CD4-positive, alpha-beta memory T cell (primary cell): Measurements from ENCODE around the gene PRKG1. TPM values are rescaled to one million over a fixed set of nuclear protein-coding genes. Genes with fewer than 3 reads are reported as not detected.

Experiments used
- CTCF ChIA-PET: fragments of 350-600 bp; sonication (Branson Sonifier 250); formaldehyde crosslinking; loops from one replicate; lab custom pipeline; 2021; ENCODE audit warnings: inconsistent platforms; ENCODE audit not compliant: partially characterized antibody; lab: Charles Lee
- POLR2A ChIA-PET: fragments of 350-600 bp; sonication (Branson Sonifier 250); formaldehyde crosslinking; loops from one replicate; lab custom pipeline; 2021; ENCODE audit not compliant: partially characterized antibody; lab: Charles Lee
- DNase-seq, 5 donors: peaks; one replicate each; pipeline versions ENCODE4 v3.0.0 to v3.0.0-alpha.2; 2020 to 2022; ENCODE audit warnings: mixed read lengths in 1 of 5
- H3K27ac ChIP-seq: one replicate; pipeline ENCODE4 v1.7.0; 2013; ENCODE audit warnings: low read depth, low read length
- H3K27me3 ChIP-seq: 2 replicates; pipeline ENCODE4 v1.7.0; 2013; ENCODE audit warnings: mild to moderate bottlenecking, low read length, moderate library complexity; ENCODE audit not compliant: insufficient read depth
- H3K36me3 ChIP-seq: 2 replicates; pipeline ENCODE4 v1.7.0; 2013; ENCODE audit warnings: mild to moderate bottlenecking, low read length, moderate library complexity; ENCODE audit not compliant: insufficient read depth
- H3K4me1 ChIP-seq: 2 replicates; pipeline ENCODE4 v1.7.0; 2013; ENCODE audit warnings: mild to moderate bottlenecking, low read length, moderate library complexity; ENCODE audit not compliant: insufficient read depth
- H3K4me3 ChIP-seq, 2 donors: one replicate each; pipeline ENCODE4 v1.7.0; 2013; ENCODE audit warnings: low read length in 2 of 2, mild to moderate bottlenecking in 1 of 2
- H3K9me3 ChIP-seq, 2 donors: one replicate each; pipeline ENCODE4 v1.7.0; 2013; ENCODE audit warnings: low read length in 2 of 2, control low read depth in 1 of 2; ENCODE audit not compliant: control insufficient read depth in 1 of 2
- H3K27ac Mint-ChIP-seq, 7 donors: one replicate each; pipeline ENCODE4 v1.8.0; 2020 to 2021; ENCODE audit warnings: mixed read lengths in 7 of 7, mild to moderate bottlenecking in 6 of 7, inconsistent platforms in 3 of 7, moderate library complexity in 3 of 7
- H3K27me3 Mint-ChIP-seq, 2 donors: one replicate each; pipeline ENCODE4 v1.8.0; 2020 to 2021; ENCODE audit warnings: mixed read lengths in 2 of 2
- H3K36me3 Mint-ChIP-seq, 2 donors: one replicate each; pipeline ENCODE4 v1.8.0; 2020 to 2021; ENCODE audit warnings: mixed read lengths in 2 of 2, inconsistent platforms in 1 of 2, mild to moderate bottlenecking in 1 of 2
- H3K4me1 Mint-ChIP-seq, 4 donors: one replicate each; pipeline ENCODE4 v1.8.0; 2020 to 2021; ENCODE audit warnings: mixed read lengths in 4 of 4, mild to moderate bottlenecking in 1 of 4
- H3K4me3 Mint-ChIP-seq, 8 donors: one replicate each; pipeline ENCODE4 v1.8.0; 2020 to 2021; ENCODE audit warnings: mixed read lengths in 8 of 8, mild to moderate bottlenecking in 7 of 8, moderate library complexity in 6 of 8, inconsistent platforms in 3 of 8
- H3K9me3 Mint-ChIP-seq, 8 donors: one replicate each; pipeline ENCODE4 v1.8.0; 2020 to 2021; ENCODE audit warnings: mixed read lengths in 8 of 8, mild to moderate bottlenecking in 5 of 8, inconsistent platforms in 3 of 8, moderate library complexity in 1 of 8
- intact Hi-C: fragments of 100-400 bp; cut with micrococcal nuclease; formaldehyde crosslinking; loops from one replicate; pipeline ENCODE4 v1.15.1; 2023
- polyA plus RNA-seq, 2 donors: library from polyadenylated mRNA; unstranded; fragments of 300-500 nt; fragmentation: Illumina TruSeq; gene quantifications; one replicate each; pipeline ENCODE4 v1.2.3, GENCODE V29; 2021
- total RNA-seq, 2 experiments: library from RNA; stranded (reverse); gene quantifications; one replicate each; pipeline ENCODE4 v1.2.3, GENCODE V29; 2021

The PRKG1 gene
- total and polyA plus RNA-seq, 4 experiments from 2014 or later: 0.06 to 0.20 TPM; not detected in 2

DNA sequence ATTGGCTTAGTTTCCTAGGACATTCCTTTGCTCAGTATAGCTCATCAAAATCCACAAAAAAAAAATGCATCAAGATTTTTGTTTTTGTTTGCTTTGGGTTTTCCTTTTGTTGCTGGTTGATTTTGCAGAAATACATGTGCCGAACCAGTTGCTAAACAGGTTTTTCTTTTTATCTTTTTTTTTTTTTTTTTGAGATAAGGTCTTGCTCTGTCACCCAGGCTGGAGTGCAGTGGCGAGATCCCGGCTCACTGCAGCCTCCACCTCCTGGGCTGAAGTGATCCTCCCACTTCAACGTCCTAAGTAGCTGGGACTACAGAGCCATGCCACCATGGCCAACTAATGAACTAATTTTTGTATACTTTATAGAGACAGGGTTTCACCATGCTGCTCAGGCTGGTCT is 616.8 kb downstream of the PRKG1 start:
- ChIA-PET POLR2A (no interaction called here), CTCF (no interaction called here)

DNA sequence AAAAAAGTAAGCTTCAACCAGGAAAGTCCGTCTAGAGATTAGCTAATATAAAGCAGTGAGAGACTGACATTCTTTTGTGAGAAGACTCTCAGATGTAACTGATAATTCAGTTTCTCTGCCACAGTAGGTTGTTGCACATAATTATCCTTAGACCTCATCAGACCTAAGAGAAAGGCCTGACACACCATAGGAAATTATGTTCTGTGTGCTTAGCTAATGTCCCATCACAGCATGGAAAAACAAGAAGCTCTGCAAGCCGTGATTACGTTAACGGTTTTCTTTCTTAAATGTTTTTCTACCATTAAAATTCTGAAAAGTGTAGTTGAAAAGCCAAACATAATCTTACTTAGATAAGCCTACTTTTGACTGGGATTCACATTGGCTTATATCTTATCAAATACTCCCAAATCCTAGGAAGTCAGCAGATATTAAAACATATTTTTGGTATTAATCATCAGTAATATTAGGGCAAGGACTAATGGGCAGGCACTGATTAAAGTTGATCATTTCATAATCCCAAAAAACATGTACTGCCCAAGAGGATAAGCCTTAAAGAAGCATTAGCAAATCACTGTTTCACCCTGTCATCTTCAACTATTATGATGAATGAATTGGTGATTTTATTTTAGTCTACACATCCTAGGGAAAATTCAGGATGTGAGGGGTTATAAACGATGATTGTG is 619.9 kb downstream of the PRKG1 start:
- ChIA-PET POLR2A (interaction anchor here (0.9 kb wide), 1 partner anchor 59 kb away, joined by 3 read pairs; no protein-coding TSS in a partner anchor), CTCF (no interaction called here)
- no peaks in the 10 kb centered on the region for H3K9me3 Mint-ChIP-seq
- no peak overlapping the region for H3K4me3 Mint-ChIP-seq
- H3K27me3 Mint-ChIP-seq: no peaks in the 10 kb centered on the region
- Histone ChIP-seq H3K36me3 (no peaks in the 10 kb centered on the region), H3K9me3 (no peaks in the 10 kb centered on the region), H3K4me1 (peaks cover 46% of the 10 kb centered on the region), H3K4me3 (no peak overlapping the region), H3K27ac (no peak overlapping the region), H3K27me3 (no peaks in the 10 kb centered on the region)
- H3K4me1 Mint-ChIP-seq: peaks cover 35 to 52% (median 42%) of the 10 kb centered on the region in 4 donors
- H3K36me3 Mint-ChIP-seq: peaks cover 28 to 35% of the 10 kb centered on the region in 2 donors
- intact Hi-C loops: no loop called here
- H3K27ac Mint-ChIP-seq: no peak overlapping the region
- DNase-seq: no peak

More for the DNA sequence above, 616.8 kb downstream of the PRKG1 start:
- H3K27ac Mint-ChIP-seq: no peak overlapping the region
- Histone ChIP-seq H3K36me3 (no peaks in the 10 kb centered on the region), H3K27ac (no peak overlapping the region), H3K9me3 (no peaks in the 10 kb centered on the region), H3K4me1 (peaks cover 18% of the 10 kb centered on the region), H3K4me3 (no peak overlapping the region), H3K27me3 (no peaks in the 10 kb centered on the region)
- no peak overlapping the region for H3K4me3 Mint-ChIP-seq
- DNase-seq: no peak
- H3K36me3 Mint-ChIP-seq: peaks cover 10 to 15% of the 10 kb centered on the region in 2 donors
- H3K4me1 Mint-ChIP-seq: peaks cover 14 to 22% (median 17%) of the 10 kb centered on the region in 4 donors
- intact Hi-C loops: no loop called here
- H3K9me3 Mint-ChIP-seq: peaks cover 0 to 3% (median 0%) of the 10 kb centered on the region in 8 donors
- peaks cover 0 to 1% of the 10 kb centered on the region in 2 donors for H3K27me3 Mint-ChIP-seq

DNA sequence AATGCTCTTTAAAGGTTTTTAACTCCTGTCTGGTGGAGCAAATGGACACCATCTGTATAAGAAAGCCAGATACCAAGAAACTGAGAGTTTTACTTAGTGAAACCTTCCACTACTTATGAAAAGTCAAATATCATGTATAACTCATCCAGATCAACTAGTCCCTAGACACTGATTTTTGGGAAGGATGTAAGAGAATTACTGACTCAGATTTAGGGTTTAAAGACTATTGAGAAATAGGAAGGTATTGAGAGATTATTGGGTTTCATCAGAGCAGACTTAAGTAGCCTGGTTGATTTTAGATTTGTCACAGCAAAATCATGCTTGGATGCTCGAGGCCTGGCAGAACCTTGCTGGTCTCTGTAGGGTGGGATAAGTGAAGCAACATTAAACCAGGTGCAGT is 622.0 kb downstream of the PRKG1 start:
- ChIA-PET POLR2A (no interaction called here), CTCF (no interaction called here)
- intact Hi-C loops: no loop called here
- Mint-ChIP-seq H3K27ac (peak overlapping the region; percentile 36 to 99 (median 72)), H3K27me3 (no peaks in the 10 kb centered on the region), H3K4me3 (peak overlapping the region in 5 of 8 donors; percentile 32 to 72 (median 43)), H3K4me1 (peaks cover 40 to 65% (median 50%) of the 10 kb centered on the region in 4 donors), H3K36me3 (peaks cover 30 to 41% of the 10 kb centered on the region in 2 donors), H3K9me3 (peaks cover 0 to 6% (median 0%) of the 10 kb centered on the region in 8 donors)
- Histone ChIP-seq H3K9me3 (no peaks in the 10 kb centered on the region), H3K27ac (no peak overlapping the region), H3K27me3 (no peaks in the 10 kb centered on the region), H3K4me3 (no peak overlapping the region), H3K4me1 (peaks cover 53% of the 10 kb centered on the region), H3K36me3 (no peaks in the 10 kb centered on the region)
- no peak for DNase-seq

DNA sequence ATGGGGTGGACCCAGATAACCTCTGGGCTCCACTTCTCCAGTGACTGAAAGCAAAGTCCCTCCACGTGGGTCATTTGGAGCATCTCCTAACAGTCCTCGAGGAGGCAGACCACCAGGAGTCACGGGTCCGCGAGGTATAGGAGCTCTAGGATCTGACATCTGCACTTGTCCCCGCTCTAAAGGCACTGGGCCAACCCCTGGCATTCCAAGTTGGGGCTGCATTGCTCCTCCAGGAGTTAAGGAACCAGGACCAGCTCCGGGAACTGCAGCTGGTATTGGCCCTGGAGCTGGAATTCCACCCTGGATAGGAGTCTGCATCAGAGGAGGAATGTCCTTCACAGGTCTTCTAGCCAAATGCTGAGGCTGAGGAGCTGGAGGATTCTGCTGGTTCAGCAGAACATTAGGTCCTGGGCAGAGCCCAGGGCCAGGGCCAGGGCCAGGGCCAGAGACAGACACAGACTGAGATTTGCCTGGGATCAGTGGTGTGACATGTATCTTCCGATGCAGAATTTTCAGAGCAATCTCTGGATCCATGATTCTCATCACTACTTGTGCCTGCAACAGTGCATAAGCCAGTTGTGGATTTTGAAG is 624.3 kb downstream of the PRKG1 start:
- H3K4me1 ChIP-seq: peaks cover 53% of the 10 kb centered on the region
- peaks cover 37 to 65% (median 50%) of the 10 kb centered on the region in 4 donors for H3K4me1 Mint-ChIP-seq
- H3K36me3 Mint-ChIP-seq: peaks cover 30 to 41% of the 10 kb centered on the region in 2 donors
- CTCF ChIA-PET: no interaction called here
- H3K9me3 ChIP-seq: no peaks in the 10 kb centered on the region
- intact Hi-C loops: no loop called here
- no peaks in the 10 kb centered on the region for H3K36me3 ChIP-seq
- H3K27me3 Mint-ChIP-seq: no peaks in the 10 kb centered on the region
- H3K27ac Mint-ChIP-seq: peak overlapping the region; percentile 99 to 100 (median 100)
- POLR2A ChIA-PET: interaction anchor here (1.5 kb wide), 1 partner anchor 11 kb away, joined by 6 read pairs; no protein-coding TSS in a partner anchor
- H3K9me3 Mint-ChIP-seq: peaks cover 0 to 6% (median 0%) of the 10 kb centered on the region in 8 donors
- peak overlapping the region; percentile 96 to 100 (median 100) for H3K4me3 Mint-ChIP-seq
- peak overlapping the region; percentile 97 for H3K27ac ChIP-seq
- peak in 1 of 5 donors; percentile 33 for DNase-seq
- no peaks in the 10 kb centered on the region for H3K27me3 ChIP-seq
- peak overlapping the region; percentile 83 to 88 for H3K4me3 ChIP-seq

DNA sequence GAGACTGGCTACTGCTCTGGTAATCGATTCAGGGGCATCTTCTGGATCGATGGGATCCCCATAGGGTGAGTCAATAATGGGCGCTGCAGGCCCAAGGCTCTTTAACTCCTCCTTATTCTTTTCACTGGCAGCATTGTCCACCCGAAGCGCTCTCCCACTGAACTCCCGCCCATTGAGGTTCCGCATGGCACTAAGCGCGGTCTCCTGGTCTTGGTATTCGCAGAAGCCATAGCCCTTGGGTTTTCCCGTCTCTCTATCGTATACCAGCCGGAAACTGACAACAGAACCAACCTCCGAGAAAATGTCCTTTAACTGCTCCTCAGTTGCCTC is 624.8 kb downstream of the PRKG1 start:
- CTCF ChIA-PET: no interaction called here
- POLR2A ChIA-PET: interaction anchor here (1.5 kb wide), 1 partner anchor 10 kb away, joined by 6 read pairs; no protein-coding TSS in a partner anchor
- no peaks in the 10 kb centered on the region for H3K36me3 ChIP-seq
- peaks cover 0 to 6% (median 0%) of the 10 kb centered on the region in 8 donors for H3K9me3 Mint-ChIP-seq
- peaks cover 53% of the 10 kb centered on the region for H3K4me1 ChIP-seq
- no peaks in the 10 kb centered on the region for H3K9me3 ChIP-seq
- no peaks in the 10 kb centered on the region for H3K27me3 Mint-ChIP-seq
- H3K27me3 ChIP-seq: no peaks in the 10 kb centered on the region
- H3K4me3 Mint-ChIP-seq: peak overlapping the region; percentile 96 to 100 (median 100)
- peak overlapping the region; percentile 97 for H3K27ac ChIP-seq
- peaks cover 37 to 63% (median 50%) of the 10 kb centered on the region in 4 donors for H3K4me1 Mint-ChIP-seq
- H3K36me3 Mint-ChIP-seq: peaks cover 30 to 41% of the 10 kb centered on the region in 2 donors
- DNase-seq: no peak
- peak overlapping the region; percentile 83 to 88 for H3K4me3 ChIP-seq
- intact Hi-C loops: no loop called here
- H3K27ac Mint-ChIP-seq: peak overlapping the region; percentile 99 to 100 (median 100)

DNA sequence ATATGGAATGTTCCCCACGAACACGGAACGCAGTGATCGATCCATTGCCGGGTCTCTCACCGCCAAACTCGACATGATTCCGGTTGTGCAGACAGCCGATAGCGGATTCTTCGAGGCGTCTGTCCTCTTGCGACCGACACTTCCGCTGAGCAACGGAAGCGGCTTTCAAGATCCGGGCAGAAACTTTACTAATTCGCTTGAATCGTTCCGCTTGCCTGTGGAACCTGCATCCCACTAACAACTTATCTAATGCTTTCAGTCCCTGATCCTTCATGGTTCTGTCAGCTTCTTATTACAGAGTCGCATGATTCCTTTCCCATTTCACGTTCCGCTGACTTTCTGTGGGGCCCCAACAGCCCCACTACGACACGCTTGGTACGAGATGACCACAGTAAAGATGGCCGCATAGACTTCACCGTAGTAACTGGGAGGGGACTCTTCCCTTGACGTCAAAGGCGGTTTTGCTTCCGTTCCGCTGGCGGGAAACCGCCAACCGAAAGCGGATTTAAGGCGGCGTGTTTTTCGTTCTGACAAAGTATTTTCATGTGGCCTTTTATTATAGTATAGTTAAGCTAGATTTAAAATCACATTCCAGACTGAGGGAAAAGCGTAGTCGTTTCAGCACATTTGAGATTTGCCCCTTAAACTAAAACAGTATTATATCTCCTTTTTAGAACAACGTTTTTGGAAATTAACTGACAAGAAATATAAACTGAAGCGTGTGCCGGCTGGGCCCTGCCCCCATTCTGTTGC is 625.4 kb downstream of the PRKG1 start, which contains the start of gene CSTF2T:
Gene CSTF2T (minus strand): TSS at position 121 of the 753 bp plus-strand sequence. CDS start 46 bp downstream, at position 75.
- no peaks in the 10 kb centered on the region for H3K36me3 ChIP-seq
- intact Hi-C loops: no loop called here
- CTCF ChIA-PET: no interaction called here
- peak within 1 kb of the TSS; percentile 97 for H3K27ac ChIP-seq
- peaks cover 35 to 58% (median 49%) of the 10 kb centered on the region in 4 donors for H3K4me1 Mint-ChIP-seq
- peak within 1 kb of the TSS; percentile 99 to 100 (median 100) for H3K27ac Mint-ChIP-seq
- DNase-seq: peak; percentile 93 to 95 (median 94)
- no peaks in the 10 kb centered on the region for H3K9me3 ChIP-seq
- peaks cover 0 to 6% (median 0%) of the 10 kb centered on the region in 8 donors for H3K9me3 Mint-ChIP-seq
- no peaks in the 10 kb centered on the region for H3K27me3 ChIP-seq
- H3K36me3 Mint-ChIP-seq: peaks cover 30 to 41% of the 10 kb centered on the region in 2 donors
- POLR2A ChIA-PET: interaction anchor here (1.0 to 1.5 kb wide), 2 partner anchors 9 to 1075 kb away, joined by 4 to 6 read pairs; no protein-coding TSS in a partner anchor
- peak within 1 kb of the TSS; percentile 96 to 100 (median 100) for H3K4me3 Mint-ChIP-seq
- peak within 1 kb of the TSS; percentile 83 to 88 for H3K4me3 ChIP-seq
- H3K27me3 Mint-ChIP-seq: no peaks in the 10 kb centered on the region
- H3K4me1 ChIP-seq: peaks cover 50% of the 10 kb centered on the region
